Mesothelial cell of epicardium (in vitro differentiated cells): ENCODE results near the gene FCHSD2. TPM values are rescaled to one million over a fixed set of nuclear protein-coding genes. Genes with fewer than 3 reads are reported as not detected.

Source experiments
- DNase-seq, 2 experiments: peaks; one replicate each; pipeline ENCODE4 v3.0.0; 2021; ENCODE audit warnings: low spot score in 2 of 2; ENCODE audit not compliant: unreplicated experiment in 2 of 2
- H3K27ac Mint-ChIP-seq: 2 replicates; pipeline ENCODE4 v1.8.0; 2021; ENCODE audit warnings: mixed read lengths
- H3K27me3 Mint-ChIP-seq: 2 replicates; pipeline ENCODE4 v1.8.0; 2021; ENCODE audit warnings: low read depth, mixed read lengths
- H3K36me3 Mint-ChIP-seq: 2 replicates; pipeline ENCODE4 v1.8.0; 2021; ENCODE audit warnings: mixed read lengths
- H3K4me1 Mint-ChIP-seq: 2 replicates; pipeline ENCODE4 v1.8.0; 2021; ENCODE audit warnings: mixed read lengths
- H3K4me3 Mint-ChIP-seq: 2 replicates; pipeline ENCODE4 v1.8.0; 2021; ENCODE audit warnings: mild to moderate bottlenecking, moderate library complexity, mixed read lengths
- H3K9me3 Mint-ChIP-seq: 2 replicates; pipeline ENCODE4 v1.8.0; 2021; ENCODE audit warnings: mixed read lengths
- total RNA-seq: library from RNA; stranded (reverse); gene quantifications from 3 replicates; pipeline ENCODE4 v1.2.1, GENCODE V29; 2021
- TF ChIP-seq, protein P1 (sequence below): fragments of 200-600 bp; sonication (generic); IDR thresholded peaks from one replicate; pipeline ENCODE4 v1.5.0; 2021; ENCODE audit warnings: antibody characterized with exemption; ENCODE audit not compliant: unreplicated experiment

The FCHSD2 gene
- total RNA-seq, 1 donor from 2014 or later, result 33.8 TPM

DNA sequence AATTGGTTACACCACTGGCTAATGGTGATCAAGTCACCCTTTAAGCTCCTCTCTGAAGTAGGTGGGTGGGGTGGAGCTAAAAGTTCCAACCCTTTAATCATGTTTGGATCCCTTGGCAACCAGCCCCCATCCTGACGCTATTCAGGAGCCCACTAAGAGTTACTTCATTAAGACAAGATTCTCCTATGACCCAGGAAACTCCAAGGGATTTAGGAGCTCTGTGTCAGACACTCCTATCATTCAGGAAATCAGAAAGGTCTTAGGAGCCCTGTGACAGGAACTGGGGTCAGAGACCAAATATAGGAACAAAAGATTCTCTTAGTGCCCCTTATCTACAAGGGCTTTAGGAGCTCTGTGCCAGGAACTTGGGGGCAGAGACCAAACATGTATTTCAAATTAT is 186.7 kb downstream of the FCHSD2 start:
- Mint-ChIP-seq H3K9me3 (peaks cover 4% of the 10 kb centered on the region), H3K4me3 (no peak overlapping the region), H3K27ac (no peak overlapping the region), H3K4me1 (no peaks in the 10 kb centered on the region), H3K36me3 (peaks cover 9% of the 10 kb centered on the region), H3K27me3 (no peaks in the 10 kb centered on the region)
- DNase-seq, result no peak
- TF ChIP-seq, protein P1, sequence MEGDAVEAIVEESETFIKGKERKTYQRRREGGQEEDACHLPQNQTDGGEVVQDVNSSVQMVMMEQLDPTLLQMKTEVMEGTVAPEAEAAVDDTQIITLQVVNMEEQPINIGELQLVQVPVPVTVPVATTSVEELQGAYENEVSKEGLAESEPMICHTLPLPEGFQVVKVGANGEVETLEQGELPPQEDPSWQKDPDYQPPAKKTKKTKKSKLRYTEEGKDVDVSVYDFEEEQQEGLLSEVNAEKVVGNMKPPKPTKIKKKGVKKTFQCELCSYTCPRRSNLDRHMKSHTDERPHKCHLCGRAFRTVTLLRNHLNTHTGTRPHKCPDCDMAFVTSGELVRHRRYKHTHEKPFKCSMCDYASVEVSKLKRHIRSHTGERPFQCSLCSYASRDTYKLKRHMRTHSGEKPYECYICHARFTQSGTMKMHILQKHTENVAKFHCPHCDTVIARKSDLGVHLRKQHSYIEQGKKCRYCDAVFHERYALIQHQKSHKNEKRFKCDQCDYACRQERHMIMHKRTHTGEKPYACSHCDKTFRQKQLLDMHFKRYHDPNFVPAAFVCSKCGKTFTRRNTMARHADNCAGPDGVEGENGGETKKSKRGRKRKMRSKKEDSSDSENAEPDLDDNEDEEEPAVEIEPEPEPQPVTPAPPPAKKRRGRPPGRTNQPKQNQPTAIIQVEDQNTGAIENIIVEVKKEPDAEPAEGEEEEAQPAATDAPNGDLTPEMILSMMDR, result no peak

DNA sequence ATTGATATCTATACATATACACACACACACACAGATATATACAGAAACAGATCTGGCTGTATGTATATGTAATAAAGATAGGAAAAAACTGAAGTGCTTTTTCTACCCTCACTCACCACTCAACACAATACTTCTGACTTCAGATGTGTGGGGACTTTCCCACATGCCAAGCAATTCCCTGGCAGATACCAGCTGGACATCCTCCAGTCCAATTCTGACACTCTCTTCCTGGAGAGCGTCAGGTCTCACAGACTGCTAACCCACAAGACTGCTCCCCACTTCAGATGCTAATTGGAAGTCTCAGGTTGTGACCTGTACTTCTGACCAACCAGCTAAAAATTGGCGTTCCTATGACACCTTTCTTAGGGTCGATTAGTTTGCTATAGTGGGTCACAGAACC is 187.3 kb downstream of the FCHSD2 start:
- TF ChIP-seq, protein P1, result no peak
- no peaks in the 10 kb centered on the region for H3K4me1 Mint-ChIP-seq
- no peak overlapping the region for H3K4me3 Mint-ChIP-seq
- no peaks in the 10 kb centered on the region for H3K27me3 Mint-ChIP-seq
- peaks cover 9% of the 10 kb centered on the region for H3K36me3 Mint-ChIP-seq
- H3K27ac Mint-ChIP-seq, result no peak overlapping the region
- no peak for DNase-seq
- H3K9me3 Mint-ChIP-seq, result peaks cover 8% of the 10 kb centered on the region

DNA sequence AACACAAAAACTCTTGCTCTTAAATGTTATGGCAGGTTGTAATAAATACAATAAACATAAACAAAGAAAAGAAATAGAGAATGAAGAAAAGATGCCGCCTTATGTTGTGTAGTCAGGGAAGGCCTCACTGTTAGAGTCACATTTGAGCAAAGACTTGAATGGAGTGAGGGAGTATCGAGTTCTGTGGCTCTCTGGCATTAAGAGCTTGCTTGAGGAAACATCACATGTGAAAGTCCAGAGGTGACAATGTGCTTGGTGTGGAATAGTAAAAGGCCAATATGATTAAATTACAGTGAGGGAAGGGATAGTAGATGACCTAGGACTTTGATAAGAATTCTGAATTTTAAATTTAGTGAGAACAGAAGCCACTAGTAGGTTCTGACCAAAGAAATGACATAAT is 188.5 kb downstream of the FCHSD2 start:
- no peak for DNase-seq
- Mint-ChIP-seq H3K27me3 (no peaks in the 10 kb centered on the region), H3K36me3 (peaks cover 11% of the 10 kb centered on the region), H3K27ac (no peak overlapping the region), H3K4me1 (no peaks in the 10 kb centered on the region), H3K4me3 (no peak overlapping the region), H3K9me3 (peaks cover 13% of the 10 kb centered on the region)
- TF ChIP-seq, protein P1, result no peak

DNA sequence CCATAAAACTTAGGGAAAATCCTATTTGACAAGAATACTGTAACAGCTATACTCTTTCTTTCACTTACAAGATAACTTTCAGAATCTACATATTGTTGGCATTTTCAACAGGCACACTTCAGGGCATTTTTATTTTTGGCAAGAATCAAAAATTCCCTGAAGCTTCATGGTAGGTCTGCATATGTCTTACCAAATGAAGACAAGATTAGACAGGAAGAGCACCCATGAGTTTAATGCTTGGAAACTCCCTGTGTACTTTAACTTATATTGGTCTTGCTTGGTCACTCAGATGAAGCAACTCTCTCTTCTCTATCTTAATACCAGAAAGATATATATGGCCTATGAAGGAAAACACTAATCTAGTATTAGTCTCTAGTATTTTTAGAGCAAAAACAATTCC is 190.2 kb downstream of the FCHSD2 start:
- Mint-ChIP-seq H3K27me3 (no peaks in the 10 kb centered on the region), H3K36me3 (peaks cover 7% of the 10 kb centered on the region), H3K4me3 (no peak overlapping the region), H3K4me1 (no peaks in the 10 kb centered on the region), H3K9me3 (peaks cover 10% of the 10 kb centered on the region), H3K27ac (no peak overlapping the region)
- TF ChIP-seq, protein P1, result no peak
- DNase-seq, result no peak

DNA sequence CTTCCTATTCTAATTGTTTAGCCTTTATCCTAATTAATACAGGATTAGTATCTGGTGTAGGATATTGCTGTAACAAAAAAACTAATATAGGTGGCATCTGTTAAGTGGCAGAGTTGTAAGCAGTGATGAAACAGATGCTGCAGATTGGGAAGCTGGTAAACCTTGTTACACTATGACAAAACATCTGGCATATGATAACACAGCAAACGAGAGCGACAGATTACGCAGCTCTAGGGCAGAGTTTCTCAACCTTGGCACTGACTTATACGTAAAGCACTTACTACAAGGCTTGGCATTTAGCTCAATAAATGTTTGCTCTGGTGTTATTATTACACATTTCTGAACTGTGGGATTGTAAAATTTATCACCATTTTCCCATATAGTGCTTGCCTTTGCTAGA is 190.9 kb downstream of the FCHSD2 start:
- peaks cover 7% of the 10 kb centered on the region for H3K36me3 Mint-ChIP-seq
- no peak for DNase-seq
- no peaks in the 10 kb centered on the region for H3K4me1 Mint-ChIP-seq

DNA sequence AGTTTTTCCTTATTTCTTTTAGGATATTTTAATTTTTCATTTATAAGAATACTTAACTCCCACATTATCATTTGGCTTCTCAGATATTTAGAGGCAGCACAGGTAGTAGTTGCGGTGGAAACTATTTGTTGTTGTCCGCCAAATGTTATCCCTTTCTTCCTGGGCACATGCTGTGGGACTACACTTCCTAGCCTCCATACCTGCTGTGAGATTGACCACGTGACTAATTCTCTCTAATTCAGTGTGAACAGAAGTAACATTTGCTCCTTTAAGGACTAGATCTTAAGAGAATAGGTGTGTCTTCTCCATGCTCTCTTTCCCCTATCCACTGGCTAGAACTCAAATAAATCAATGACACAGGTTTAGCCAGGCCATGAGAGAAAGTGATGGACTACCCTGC is 191.4 kb downstream of the FCHSD2 start:
- H3K36me3 Mint-ChIP-seq, result peaks cover 7% of the 10 kb centered on the region
- no peaks in the 10 kb centered on the region for H3K27me3 Mint-ChIP-seq
- H3K9me3 Mint-ChIP-seq, result peaks cover 10% of the 10 kb centered on the region
- DNase-seq, result no peak
- no peak overlapping the region for H3K27ac Mint-ChIP-seq
- H3K4me1 Mint-ChIP-seq, result no peaks in the 10 kb centered on the region
- TF ChIP-seq, protein P1, result no peak
- H3K4me3 Mint-ChIP-seq, result no peak overlapping the region

More for the DNA sequence above, 190.9 kb downstream of the FCHSD2 start:
- Mint-ChIP-seq H3K27ac (no peak overlapping the region), H3K4me3 (no peak overlapping the region), H3K9me3 (peaks cover 10% of the 10 kb centered on the region), H3K27me3 (no peaks in the 10 kb centered on the region)
- TF ChIP-seq, protein P1, result no peak
